HUDEP-2 (cell line): ENCODE measurements around the gene B9D2.
"Not testable (repeated sequence)": the region's sequence is repeated elsewhere in the genome, so short reads cannot be mapped to it uniquely, and the experiment has no call there.

Source experiments
- DNase-seq, 76 experiments: peaks; one replicate each; lab custom pipeline; 2025; ENCODE audit not compliant: unreplicated experiment in 76 of 76; lab: John Stamatoyannopoulos, UW

Gene B9D2

GRCh38 chr19:41363753-41364523 lies at the start of gene B9D2:
TSS of gene B9D2 (minus strand) at chr19:41364149. CDS start at chr19:41363519, 630 bp downstream.
- DNase-seq = peak; percentile 79 to 100 (median 98)

GRCh38 chr19:41412953-41413352 lies 49.0 kb upstream of the B9D2 start:
- no peak for DNase-seq

GRCh38 chr19:41411968-41412265 lies 48.0 kb upstream of the B9D2 start:
- no peak for DNase-seq

- DNase-seq = no peak
Observed at GRCh38 chr19:41411100-41411967, 47.4 kb upstream of the B9D2 start.

GRCh38 chr19:41410336-41411054 lies 46.5 kb upstream of the B9D2 start:
- DNase-seq = no peak

GRCh38 chr19:41409288-41409687 lies 45.3 kb upstream of the B9D2 start:
- DNase-seq = no peak

GRCh38 chr19:41408846-41409245 lies 44.9 kb upstream of the B9D2 start:
- not testable (repeated sequence) for DNase-seq

- peak in 1 of 76 experiments; percentile 11 for DNase-seq
Observed at GRCh38 chr19:41408256-41408655, 44.3 kb upstream of the B9D2 start.

- no peak for DNase-seq
Observed at GRCh38 chr19:41407271-41407670, 43.3 kb upstream of the B9D2 start.

- DNase-seq = no peak
Observed at GRCh38 chr19:41405776-41406175, 41.8 kb upstream of the B9D2 start.

GRCh38 chr19:41403181-41403970 lies 39.4 kb upstream of the B9D2 start:
- DNase-seq = no peak

GRCh38 chr19:41402010-41402409 lies 38.1 kb upstream of the B9D2 start:
- DNase-seq = no peak

GRCh38 chr19:41401483-41401882 lies 37.5 kb upstream of the B9D2 start:
- DNase-seq = no peak

GRCh38 chr19:41399525-41399924 lies 35.6 kb upstream of the B9D2 start:
- DNase-seq = no peak

GRCh38 chr19:41399091-41399490 lies 35.1 kb upstream of the B9D2 start:
- DNase-seq = no peak

GRCh38 chr19:41398598-41398997 lies 34.6 kb upstream of the B9D2 start:
- peak in 14 of 76 experiments; percentile 6 to 43 (median 18) for DNase-seq

GRCh38 chr19:41398050-41398418 lies 34.1 kb upstream of the B9D2 start:
- peak in 2 of 76 experiments; percentile 36 to 41 for DNase-seq

- peak; percentile 34 to 100 (median 100) for DNase-seq
Observed at GRCh38 chr19:41397086-41398049, 33.4 kb upstream of the B9D2 start, which contains the start of the genes BCKDHA and EXOSC5. TSS of gene BCKDHA (plus strand) at chr19:41397818. CDS start at chr19:41397828, 10 bp downstream. TSS of gene EXOSC5 (minus strand) at chr19:41397359. CDS start at chr19:41397328, 31 bp downstream.

- no peak for DNase-seq
Observed at GRCh38 chr19:41395355-41395754, 31.4 kb upstream of the B9D2 start.
